Measurements from ENCODE around the gene TP53BP1.

The TP53BP1 gene

DNA sequence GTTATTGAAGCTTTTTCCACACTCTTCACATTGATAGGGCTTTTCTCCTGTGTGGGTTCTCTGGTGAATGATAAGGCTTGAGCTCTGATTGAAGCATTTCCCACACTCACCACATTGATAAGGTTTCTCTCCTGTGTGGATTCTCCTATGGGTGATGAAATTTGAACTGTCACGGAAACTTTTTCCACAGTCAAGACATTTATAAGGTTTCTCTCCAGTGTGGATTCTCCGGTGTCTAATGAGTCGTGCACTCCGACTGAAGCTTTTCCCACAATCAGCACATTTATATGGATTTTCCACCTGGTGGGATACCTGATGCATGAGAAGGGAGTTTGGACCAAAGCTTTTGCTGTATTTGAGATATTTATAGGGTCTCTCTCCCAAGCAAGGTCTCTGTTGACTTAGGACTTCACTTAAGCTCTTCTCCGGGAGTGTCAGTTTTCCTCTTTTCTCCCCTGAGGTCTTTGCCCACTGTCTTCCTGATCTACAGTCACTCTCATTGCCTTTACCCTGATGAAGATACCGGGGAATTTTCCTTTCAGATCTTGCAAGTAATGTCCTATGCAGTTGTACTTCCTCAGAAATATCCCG, 131.5 kb downstream of the TP53BP1 start:
- Histone ChIP-seq H3K79me2 (ENCODE audit: insufficient read depth, low read depth) (no peaks in the 10 kb centered on the region), H3K36me3 (ENCODE audit: insufficient read depth) (peaks cover 22% of the 10 kb centered on the region), H3K4me1 (ENCODE audit: low read depth, poor library complexity, severe bottlenecking) (no peaks in the 10 kb centered on the region), H3K9ac (no peak overlapping the region), H2AFZ (ENCODE audit: low read depth) (no peak overlapping the region), H4K20me1 (ENCODE audit: insufficient read depth) (no peaks in the 10 kb centered on the region), H3K27ac (no peak overlapping the region), H3K4me3 (IDR thresholded peaks at IDR 0.05; ENCODE audit: insufficient read depth, low read depth, low read length) (no peak overlapping the region), H3K27me3 (ENCODE audit: insufficient read depth, low read depth) (no peaks in the 10 kb centered on the region), H3K4me2 (no peak overlapping the region)
- TF ChIP-seq CTCF (conservative IDR thresholded peaks at IDR 0.05; ENCODE audit: low read depth, low read length), result no peak

DNA sequence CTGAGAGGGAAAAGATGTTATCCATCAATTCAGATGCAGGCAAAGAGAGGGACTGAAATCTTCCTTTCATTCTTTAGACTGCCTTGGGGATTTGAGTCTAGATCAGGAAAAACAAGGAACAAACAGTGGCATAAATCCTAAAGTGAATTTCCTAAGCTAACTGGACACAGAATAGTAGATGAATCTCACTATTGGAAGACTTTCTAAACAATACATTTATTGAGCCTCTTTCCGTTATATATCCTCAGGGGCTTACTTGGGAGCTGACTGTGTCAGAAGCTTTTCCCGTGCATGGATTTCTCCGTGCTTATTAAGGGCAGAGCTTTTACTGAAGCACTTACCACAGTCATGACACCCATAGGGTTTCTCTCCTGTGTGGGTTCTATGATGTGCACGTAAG, 132.1 kb downstream of the TP53BP1 start:
- no peak overlapping the region for H3K4me2 ChIP-seq

More for the DNA sequence above, 132.1 kb downstream of the TP53BP1 start:
- TF ChIP-seq CTCF (conservative IDR thresholded peaks at IDR 0.05; ENCODE audit: low read depth, low read length), result no peak
- Histone ChIP-seq H3K4me1 (ENCODE audit: low read depth, poor library complexity, severe bottlenecking) (no peaks in the 10 kb centered on the region), H3K27ac (no peak overlapping the region), H3K36me3 (ENCODE audit: insufficient read depth) (peaks cover 19% of the 10 kb centered on the region), H2AFZ (ENCODE audit: low read depth) (no peak overlapping the region), H3K79me2 (ENCODE audit: insufficient read depth, low read depth) (no peaks in the 10 kb centered on the region), H3K27me3 (ENCODE audit: insufficient read depth, low read depth) (no peaks in the 10 kb centered on the region), H3K9ac (no peak overlapping the region), H3K4me3 (IDR thresholded peaks at IDR 0.05; ENCODE audit: insufficient read depth, low read depth, low read length) (no peak overlapping the region), H4K20me1 (ENCODE audit: insufficient read depth) (no peaks in the 10 kb centered on the region)
